NCI-H146 treated with DMSO at 0.1 percent for 48 hours (cell line): ENCODE data around the gene ABLIM2.
A peak's percentile ranks its signal among the peaks of the same experiment; 100 is the strongest.

Source experiments
- DNase-seq: peaks from one replicate; lab custom pipeline; 2025; ENCODE audit not compliant: unreplicated experiment; lab: John Stamatoyannopoulos, UW

The ABLIM2 gene

DNA sequence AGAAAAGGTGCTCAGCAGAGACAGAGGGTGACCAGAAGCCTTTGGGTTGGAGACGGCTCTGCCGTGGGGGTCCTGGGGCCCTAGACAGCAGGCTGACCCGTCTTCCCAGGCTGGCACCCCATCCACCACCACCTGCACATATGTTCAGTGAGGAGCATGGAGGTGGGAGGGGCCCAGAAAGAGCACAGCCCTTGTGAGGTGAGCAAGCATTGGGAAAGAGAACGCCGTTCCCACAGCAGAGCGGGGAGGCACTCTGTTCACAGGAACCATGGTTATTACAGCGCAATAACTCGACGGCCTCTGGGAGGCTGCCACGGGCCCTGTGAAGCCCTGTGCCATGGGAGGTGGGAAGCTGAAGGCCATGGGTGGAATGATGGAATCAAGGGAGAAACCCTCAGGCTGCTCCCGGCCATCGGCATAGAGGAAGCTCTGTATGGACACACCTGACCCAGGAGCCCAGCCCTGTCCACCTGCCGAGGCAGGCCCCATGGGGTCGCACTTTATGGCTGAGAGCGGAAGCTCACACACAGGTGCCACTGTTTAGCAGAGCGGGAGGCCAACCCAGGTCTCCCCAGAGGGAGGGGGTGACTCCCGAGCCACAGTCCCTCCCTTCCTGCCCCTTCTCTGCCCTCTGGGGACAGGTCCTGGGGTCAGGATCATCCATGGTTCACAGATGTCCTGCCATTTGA lies 125.4 kb downstream of the ABLIM2 start:
- peak; percentile 78 for DNase-seq

DNA sequence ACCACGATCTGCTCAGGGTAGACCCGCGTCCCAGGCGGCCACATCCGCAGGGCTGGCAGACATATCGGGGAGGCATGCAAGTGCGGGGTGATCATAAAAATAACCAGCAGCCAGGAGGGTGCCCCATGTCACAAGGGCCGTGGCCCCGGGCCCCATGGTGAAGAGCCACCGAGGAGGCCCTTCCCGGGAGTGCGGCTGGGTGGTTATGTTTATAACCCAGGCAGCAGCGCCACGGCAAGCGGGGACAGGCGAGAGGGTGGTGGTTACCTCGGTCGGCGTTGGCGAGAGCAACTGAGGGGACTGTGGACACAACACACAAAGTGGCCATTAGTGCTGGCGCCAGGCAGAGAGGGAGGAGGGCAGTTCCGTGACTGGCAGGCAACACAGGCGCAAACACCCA lies 126.2 kb downstream of the ABLIM2 start:
- DNase-seq: no peak

DNA sequence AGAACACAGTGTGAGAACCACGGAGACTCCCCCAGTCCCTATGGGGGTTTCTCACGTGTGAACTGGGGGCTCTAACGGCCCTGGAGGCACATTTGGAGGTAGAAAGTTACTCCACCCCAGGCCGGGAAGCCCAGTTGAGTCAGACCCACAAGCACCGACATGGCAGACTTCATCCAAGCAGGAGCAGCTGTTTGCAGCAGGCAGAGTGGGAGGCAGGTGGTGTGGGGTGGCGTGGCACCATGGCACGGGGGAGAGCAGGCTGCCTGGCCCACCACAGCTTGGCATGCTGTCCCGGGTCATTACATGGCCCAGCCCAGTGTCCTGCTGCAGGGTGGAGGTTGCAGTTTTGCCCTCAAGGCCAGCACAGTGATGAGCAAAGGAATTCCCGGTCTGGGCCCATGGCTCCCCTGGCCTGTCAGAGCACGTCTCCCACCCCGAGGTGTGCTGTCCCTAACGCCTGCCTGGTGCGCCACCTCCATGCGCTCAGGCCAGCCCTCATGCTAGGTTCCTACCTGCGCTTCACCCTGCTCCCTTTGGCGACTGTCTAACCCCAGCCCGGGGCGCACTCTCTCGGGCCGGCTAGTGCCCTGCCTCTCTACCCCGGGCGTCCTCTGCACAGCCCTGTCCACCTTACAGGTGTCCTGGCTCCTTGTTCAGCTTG lies 128.4 kb downstream of the ABLIM2 start:
- DNase-seq: no peak

DNA sequence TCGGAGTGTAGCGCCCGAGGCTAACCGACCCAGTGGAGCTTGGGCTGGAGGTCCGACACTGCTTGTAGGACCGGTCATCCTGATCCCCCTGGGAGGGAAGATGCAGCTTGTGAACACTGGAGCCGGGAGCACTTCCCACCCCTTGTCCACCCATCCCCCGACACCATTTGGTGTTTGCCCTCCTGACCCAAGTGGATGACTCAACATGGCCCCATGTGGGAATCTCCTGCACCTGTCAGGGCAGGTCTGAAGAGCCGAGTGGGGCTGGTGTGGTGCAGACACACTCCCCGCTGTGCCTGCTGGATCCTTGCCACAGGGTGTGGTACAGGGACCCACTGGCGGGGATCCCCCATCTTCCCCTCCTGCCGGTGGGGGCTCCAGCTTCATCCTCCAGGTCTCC lies 128.9 kb downstream of the ABLIM2 start:
- no peak for DNase-seq

DNA sequence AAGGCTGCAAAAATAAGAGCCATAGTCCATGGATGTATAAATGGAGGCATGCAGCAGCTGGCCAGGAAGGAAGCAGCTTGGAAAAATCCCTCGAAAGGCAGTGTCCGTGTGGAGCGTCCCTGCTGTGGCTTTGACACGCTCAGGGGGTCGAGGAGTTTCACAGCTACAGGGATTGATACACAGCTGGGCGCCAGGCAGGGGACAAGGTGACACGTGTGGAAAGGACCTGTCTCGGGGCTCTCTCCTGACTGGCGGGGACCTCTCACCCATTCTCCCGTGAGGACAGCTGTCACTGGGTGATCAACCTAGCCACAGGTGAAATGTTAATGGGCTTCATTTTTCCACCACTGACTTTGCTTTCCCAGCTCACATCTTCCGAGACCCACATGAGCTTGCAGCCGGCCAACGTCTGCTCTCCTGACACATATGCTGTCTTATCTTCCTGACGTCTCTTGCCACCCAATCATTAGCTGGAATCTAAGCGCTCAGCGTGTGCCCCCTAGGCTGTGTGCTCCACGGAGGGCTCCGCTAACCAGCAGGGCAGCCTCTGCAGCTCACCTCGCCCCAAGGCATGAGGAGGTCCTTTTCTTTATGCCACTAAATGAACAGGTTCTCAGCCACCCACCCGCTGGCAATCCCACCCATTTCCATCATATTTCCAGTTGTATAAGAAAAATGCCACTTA lies 129.6 kb downstream of the ABLIM2 start:
- DNase-seq: no peak

DNA sequence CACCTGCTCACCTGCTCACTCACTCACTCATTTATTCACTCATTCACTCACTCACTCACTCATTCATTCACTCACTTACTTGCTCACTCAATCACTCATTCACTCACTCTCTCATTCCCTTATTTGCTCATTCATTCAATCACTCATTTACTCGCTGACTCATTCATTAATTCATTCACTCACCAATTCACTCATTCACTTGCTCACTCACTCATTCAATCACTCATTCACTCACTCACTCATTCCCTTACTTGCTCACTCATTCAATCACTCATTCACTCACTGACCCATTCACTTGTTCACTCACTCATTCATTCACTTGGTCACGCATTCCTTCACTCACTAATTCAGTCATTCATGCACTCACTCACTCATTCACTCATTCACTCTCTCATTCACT lies 130.2 kb downstream of the ABLIM2 start:
- DNase-seq: no peak

DNA sequence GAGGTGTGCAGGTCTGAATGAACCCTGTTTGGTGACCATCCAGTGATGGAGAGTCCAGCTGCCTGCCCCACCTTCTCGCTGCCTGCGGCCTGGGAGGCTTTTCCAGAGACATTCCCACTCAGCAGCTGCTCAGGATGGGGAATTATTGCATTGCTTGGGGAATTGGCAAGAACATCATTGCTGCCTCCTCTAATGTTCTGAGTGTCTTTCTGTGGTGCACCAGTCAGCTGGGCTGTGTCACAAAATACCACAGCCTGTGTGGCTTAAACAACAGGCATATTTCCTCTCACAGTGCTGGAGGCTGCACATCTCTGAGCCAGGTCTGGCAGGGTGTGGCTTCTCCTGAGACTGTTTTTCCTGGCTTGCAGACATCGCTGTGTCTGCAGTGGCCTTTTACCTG lies 132.2 kb downstream of the ABLIM2 start:
- no peak for DNase-seq

DNA sequence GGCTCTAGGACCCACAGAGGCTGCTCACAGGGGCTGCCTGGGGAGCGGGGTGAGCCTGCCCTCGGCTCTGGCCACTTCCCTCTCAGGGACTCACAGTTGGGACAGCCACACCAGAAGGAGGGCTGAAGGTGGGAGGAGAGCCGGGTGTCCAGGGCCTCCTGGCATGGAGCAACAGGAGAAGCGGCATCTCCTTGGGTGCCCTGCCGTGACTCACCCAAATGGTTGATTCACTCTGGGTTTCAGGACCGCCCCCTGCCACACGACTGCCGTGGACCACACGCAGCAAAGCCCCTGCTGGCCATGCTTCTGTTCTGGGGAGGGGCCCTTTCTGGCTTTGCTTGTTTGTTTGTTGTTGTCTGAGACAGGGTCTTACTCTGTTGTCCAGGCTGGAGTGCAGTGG lies 132.9 kb downstream of the ABLIM2 start:
- no peak for DNase-seq

DNA sequence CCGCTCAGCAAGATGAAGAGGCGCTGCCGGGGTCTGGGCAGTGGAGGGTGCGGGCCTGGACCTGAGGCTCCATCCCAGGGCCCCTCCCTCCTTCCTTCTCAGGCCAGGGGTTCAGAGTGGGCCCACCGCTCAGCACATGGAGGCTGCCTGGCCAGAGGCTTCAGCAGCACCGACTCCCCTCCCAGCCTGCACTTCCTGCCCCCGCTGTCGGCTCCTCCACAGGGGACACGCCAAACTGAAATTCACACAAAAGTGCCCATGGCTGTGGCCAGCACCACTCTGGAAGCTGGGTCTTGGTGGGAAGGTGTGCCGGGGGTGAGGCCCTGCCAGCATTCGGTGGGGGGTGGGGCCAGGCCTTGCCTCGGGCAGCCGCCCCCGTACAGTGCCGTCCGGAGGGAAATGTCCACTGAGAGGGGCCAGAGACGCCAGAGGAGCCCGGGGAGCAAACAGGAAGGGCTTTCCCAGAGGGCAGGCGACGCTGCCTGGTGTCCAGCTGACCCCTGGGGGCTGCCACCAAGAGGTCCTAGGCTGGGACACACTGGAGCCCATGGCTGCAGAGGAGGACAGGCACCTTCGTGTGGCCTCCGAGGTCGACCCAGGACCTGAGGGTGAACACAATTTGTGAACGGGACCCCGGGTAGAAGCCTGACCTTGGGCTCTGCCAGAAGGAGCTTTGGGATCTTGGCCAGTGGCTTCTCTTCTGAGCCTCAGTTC lies 134.4 kb downstream of the ABLIM2 start:
- no peak for DNase-seq

DNA sequence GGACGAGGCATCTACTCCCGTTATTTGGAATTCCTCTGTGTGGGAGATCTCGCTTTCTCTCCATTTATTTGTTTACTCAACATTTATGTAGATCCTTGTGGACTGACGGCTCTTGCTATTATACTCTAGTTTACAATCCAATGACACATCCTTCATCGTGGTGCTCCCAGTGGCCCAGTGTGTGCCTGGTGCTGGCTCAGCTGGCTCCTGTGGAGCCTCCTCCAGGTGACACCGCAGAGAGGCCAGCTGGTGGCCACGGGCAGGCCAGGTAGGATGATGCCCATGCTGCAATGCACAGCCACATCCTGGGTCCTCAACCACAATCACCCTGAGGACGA lies 134.9 kb downstream of the ABLIM2 start:
- DNase-seq: no peak

DNA sequence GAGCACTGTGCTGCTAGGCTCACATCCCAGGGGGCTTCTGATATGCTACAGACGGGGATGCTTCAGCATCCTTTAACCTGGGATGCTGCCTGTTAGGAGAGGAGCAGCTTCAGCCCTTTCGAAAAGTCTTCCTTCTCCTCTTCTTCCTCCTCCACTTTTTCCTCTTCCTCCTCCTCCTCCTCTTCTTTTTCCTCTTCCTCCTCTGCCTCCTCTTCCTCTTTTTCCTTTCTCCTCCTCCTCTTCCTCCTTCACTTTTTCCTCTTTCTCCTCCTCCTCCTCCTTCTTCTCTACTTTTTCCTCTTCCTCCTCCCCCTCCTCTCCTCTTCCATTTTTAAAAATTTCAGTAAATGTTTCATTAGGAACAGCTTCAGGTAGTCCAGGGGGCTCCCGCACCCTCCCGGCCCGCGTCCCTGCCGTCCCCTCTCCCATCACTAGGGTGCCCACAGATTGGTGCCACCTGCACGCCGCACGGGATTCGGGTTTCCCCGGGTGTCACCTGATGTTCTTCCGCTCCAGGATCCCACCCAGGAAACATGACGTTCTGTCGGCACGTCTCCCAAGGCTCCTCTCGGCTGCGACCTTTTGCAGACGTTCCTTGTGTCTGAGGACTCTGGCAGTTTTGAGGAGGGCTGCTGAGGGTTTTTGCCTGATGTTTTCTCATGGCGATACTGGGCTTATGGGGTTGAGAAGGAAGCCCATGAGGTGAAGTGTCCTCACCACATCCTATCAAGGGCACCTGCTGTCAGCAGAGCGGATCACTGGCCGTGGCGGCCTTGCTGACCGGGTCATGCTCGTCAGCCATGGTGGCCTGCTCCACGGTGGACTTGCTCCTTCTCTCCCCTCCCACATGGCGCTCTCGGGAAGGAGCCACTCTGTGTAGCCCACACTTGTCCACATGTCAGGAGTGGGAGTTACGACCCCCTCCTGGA lies 135.6 kb downstream of the ABLIM2 start:
- no peak for DNase-seq

DNA sequence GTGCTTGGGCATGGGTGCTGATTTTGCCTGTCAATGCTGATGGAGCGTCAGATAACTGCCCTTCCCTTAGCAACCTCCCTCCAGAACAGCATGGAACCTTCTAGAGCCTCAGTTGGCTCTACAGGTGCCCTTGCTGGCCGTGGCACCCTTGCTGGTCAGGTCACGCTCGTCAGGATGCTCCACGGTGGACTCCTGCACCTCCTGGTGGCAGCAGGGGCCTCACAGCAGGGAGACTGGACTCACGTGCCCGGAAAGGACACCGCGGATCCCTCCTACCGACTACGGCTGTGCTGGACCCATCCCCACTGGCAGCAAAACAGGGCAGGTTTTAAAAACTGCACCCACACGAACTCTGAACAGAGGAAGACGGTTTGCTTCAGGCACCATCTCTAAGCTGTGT lies 136.8 kb downstream of the ABLIM2 start:
- no peak for DNase-seq

DNA sequence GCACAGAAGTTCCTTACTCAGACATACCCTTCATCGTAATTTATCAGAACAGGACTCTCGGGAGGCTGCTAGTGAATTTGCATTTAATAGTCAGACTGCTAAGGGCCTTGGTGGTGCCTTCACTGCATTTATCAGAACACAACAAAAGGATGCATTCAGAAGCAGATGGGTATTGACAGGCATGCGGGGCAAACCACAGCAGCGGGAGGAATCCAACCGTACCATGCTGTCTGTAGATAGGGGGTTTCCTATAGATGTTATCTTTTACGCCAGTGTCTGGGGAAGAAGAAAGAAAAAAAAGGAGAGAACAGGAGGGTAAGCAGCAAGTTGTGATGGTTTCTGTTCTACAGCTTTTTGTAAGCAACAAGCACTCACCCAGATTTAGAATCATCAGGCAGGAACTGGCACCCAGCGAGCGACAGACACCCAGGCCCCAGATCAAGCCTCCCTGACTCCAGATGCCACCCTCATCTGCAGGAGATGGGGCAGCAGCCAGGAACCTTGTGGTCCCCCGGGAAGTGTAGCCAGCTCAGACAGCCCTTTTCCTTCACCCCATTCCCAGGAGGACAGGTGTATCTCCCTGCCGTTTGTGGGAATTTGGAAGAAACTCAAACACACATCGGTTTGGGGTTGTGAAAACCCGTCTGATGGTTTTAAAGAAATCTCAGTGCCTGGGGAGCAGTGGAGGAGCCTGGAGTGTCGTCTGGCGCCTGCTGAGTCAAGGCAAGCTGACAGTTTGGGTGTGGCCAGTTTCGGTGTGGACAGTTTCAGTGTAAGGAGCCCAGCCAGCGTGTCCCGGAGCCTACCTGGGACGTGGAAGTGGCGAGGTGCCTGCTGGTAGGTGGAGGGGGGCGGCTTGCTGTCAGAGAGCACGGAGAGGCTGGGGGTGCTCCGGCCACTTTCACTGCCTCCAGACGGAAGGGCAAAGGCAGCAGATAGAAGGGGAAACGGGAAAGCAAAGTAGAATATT lies 138.9 kb downstream of the ABLIM2 start:
- DNase-seq: no peak

DNA sequence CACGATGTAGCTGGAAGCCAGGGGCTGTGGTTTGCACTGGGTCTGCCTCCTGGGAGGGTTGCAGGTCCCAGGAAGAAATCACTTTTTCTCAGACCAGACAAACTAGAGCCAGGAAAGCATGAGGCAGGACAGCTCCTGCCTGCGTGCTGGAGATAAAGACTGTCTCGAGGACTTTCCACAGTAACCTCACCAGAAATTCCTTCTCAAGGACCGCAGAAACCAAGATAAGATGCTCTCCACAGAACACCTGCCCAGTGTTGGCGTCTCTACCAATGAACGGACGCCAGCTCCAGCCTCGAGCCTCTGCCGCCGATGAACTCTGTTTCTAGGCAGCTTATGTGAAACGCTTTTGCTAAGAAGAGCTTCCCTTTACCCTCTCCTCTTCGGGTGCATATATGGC lies 142.1 kb downstream of the ABLIM2 start:
- DNase-seq: no peak

DNA sequence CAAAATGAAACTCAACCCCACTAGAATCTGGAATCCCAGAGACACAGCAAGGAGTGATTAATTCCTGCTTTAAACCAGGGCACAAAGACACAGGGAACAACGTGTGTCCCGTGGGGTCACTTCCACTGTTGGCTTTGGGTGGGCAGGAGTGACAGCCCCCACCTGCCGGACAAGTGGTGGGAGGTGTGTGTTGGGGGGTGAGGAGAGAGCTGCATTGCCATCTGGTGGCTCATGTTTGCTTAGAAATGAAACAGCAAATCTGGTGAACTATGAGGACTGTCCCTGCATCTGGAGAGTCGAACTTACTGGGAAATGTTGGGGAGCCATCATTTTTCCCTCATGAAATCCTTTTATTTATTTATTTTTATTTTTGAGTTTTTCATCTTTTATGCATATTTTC lies 143.1 kb downstream of the ABLIM2 start:
- no peak for DNase-seq

DNA sequence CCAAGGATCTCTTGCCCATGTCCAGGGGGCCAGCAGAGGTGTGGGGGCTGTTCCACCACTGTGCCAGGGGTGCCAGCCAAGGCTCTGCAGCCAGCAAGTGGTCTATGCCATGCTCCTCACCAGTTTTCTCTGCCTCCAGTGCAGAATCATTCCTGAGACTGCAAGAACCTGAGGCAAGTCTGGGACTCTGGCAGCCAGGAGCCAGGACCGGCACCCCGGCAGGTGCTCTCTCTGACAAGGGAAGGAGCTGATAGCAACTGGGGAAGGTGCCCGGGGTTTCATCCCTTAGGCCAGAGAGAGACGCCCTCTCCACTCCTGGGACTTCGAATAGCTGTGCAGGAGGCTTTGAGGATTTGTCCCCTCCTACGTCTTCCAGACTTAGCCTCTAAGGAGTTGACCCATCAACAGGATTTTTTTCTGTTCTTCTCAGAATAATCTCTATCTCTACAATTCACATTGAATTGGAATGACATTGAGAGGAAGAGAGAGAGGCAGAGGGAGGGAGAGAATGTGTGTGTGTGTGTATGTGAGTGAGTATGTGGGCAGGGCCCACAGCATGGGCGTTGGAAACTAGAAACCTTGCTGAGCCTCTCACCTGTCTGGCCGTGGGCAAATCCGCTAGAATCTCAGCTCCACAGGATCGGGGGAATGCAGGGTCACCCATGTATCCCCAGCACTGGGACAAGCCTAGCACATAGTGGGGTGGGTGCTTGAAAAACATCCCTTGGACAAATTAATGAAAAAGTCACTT lies 144.5 kb downstream of the ABLIM2 start:
- no peak for DNase-seq

DNA sequence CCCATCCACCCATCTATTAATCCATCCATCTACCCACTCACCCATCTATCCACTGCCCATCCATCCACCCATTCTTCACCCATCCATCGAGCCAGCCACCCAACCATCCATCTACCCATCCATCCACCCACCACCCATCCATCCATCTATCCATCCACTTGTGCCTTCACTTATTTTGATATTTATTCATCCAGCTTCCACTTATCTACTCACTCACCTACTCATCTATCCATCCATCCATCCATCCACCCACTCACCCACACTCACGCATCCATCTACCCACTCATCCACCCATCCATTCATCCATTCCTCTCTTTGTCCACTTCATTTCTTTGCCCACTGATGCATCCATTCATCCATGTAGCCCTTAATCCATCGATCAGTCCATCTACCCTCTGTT lies 146.1 kb downstream of the ABLIM2 start:
- no peak for DNase-seq

DNA sequence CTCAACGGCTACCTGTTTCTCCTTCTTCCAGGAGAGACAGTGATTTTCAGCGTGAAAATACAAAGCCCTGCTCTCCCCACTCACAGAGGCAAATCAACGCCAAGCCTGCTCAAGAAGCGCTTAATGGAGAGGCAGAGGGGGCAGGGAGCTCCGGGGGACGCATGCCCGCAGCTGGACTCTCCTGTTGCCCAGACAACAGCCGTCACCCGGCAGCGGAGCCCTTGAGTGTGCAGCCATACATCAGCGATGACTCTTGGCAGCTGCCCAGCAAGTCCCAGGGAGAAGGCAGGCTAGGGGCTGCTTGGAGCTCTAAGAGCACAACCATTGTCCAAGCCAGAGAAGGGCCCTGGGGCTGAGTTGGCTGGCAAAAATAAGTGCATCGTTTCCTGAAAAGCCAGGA lies 148.0 kb downstream of the ABLIM2 start:
- peak; percentile 94 for DNase-seq
